Measurements from ENCODE around the gene PEX11B. TPM values are rescaled to one million over a fixed set of nuclear protein-coding genes. Genes with fewer than 3 reads are reported as not detected.
A peak's percentile ranks its signal among the peaks of the same experiment; 100 is the strongest.

Gene PEX11B
- total and polyA plus RNA-seq, 8 donors = 31.9 to 53.1 (median 43.8) TPM

DNA sequence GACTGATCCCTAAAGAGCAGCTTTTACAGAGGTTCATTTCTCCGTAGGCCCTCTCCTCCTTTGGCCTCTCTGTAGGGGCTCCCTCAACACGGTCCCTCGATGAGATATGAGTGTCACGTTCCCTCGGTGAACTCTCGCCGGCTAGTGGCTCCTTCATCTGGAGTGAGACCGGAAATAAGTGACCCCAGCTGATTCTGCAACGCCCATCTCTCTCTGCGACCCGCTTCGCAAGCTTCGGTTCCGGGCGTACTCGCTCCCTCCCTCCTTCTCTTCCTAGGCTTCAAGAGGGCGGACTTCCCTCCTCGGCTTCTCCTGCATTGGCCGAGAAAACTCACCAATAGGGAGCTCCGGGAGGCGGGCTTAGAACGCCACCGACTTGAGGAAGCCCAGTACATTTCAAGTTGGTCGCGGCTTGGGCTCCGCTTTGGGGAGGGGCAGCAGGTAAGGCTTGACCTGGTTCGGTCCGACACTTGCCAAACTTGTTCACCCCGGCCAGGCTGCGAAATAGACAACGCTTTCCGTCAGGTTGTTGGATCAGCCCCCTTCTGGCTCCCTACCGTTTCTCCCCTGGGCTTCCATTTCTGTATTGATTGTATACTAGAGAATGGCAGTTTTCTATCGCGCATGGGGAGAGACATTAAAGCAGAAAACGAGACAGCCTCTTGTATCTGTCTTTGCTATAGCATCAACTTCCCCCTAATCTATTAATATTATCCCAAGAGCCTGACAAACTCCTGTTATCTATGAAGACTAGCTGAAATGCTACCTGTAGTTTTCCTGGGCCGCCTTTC is 46.0 kb upstream of the PEX11B start, which contains the start of the genes ANKRD34A and POLR3GL:
TSS of gene ANKRD34A (minus strand) at position 248 of the 791 bp plus-strand sequence. CDS start 2,816 bp downstream, outside the sequence.
TSS of gene POLR3GL (plus strand) at position 363 of the 791 bp plus-strand sequence. CDS start 10,176 bp downstream, outside the sequence.
- intact Hi-C loops (cut with DNase I) = no loop called here
- Histone ChIP-seq H3K4me3 (peak within 1 kb of the TSS; percentile 52 to 62), H3K27me3 (peaks cover 0 to 29% of the 10 kb centered on the region in 2 donors), H3K9me3 (peaks cover 0 to 6% of the 10 kb centered on the region in 2 donors), H3K36me3 (no peaks in the 10 kb centered on the region), H3K4me1 (peaks cover 18 to 57% of the 10 kb centered on the region in 2 donors), H3K27ac (peak within 1 kb of the TSS; percentile 83 to 91)
- peak; percentile 90 to 97 (median 97) for DNase-seq
- peak; percentile 92 for ATAC-seq
- TF ChIP-seq, protein P1, sequence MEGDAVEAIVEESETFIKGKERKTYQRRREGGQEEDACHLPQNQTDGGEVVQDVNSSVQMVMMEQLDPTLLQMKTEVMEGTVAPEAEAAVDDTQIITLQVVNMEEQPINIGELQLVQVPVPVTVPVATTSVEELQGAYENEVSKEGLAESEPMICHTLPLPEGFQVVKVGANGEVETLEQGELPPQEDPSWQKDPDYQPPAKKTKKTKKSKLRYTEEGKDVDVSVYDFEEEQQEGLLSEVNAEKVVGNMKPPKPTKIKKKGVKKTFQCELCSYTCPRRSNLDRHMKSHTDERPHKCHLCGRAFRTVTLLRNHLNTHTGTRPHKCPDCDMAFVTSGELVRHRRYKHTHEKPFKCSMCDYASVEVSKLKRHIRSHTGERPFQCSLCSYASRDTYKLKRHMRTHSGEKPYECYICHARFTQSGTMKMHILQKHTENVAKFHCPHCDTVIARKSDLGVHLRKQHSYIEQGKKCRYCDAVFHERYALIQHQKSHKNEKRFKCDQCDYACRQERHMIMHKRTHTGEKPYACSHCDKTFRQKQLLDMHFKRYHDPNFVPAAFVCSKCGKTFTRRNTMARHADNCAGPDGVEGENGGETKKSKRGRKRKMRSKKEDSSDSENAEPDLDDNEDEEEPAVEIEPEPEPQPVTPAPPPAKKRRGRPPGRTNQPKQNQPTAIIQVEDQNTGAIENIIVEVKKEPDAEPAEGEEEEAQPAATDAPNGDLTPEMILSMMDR (IDR thresholded peaks at IDR 0.05) = no peak

DNA sequence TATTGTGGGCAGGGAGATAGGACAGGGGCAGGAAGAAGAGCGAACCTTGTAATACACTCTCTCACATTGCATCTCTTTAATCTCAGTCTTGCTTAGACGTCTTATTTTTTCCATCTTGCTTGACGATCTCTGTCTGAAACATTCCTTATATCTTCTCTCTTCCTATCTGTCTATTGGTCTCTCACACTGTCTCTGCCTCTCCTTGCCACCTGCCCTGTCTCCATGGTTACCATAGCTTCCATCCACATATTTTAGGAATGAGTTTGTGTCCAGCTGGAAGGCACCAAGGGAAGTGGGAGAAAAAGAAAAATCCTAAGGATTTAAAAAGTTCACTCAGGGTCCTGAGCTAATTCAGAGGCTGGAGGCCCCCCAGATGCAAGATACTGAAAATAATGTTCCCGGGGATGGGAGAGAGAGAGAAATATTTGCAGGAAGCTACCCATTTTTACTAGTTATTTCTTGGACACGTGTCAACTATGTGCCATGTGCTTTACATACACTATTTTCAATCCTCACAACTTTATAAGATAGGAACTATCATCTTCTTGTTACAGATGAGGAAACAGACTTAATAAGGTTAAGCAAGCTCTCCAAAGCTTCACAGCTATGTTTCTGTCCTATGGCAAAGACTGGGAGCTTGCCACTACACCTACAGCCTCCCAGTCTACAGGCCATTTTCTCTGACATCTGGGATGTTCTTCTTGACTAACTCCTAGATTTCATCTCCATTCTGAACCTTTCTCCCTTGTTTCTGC is 44.9 kb upstream of the PEX11B start:
- H3K4me3 ChIP-seq = peak overlapping the region; percentile 52 to 62
- peaks cover 0 to 6% of the 10 kb centered on the region in 2 donors for H3K9me3 ChIP-seq
- TF ChIP-seq, protein P1 (IDR thresholded peaks at IDR 0.05) = no peak
- H3K27me3 ChIP-seq = peaks cover 0 to 29% of the 10 kb centered on the region in 2 donors
- no peaks in the 10 kb centered on the region for H3K36me3 ChIP-seq
- intact Hi-C loops (cut with DNase I) = no loop called here
- DNase-seq = no peak
- peak overlapping the region; percentile 83 to 91 for H3K27ac ChIP-seq
- peaks cover 18 to 63% of the 10 kb centered on the region in 2 donors for H3K4me1 ChIP-seq
- no peak for ATAC-seq

- Histone ChIP-seq H3K9me3 (peaks cover 0 to 4% of the 10 kb centered on the region in 2 donors), H3K4me1 (peaks cover 22 to 68% of the 10 kb centered on the region in 2 donors), H3K4me3 (peak overlapping the region; percentile 58 to 63), H3K27me3 (peaks cover 0 to 29% of the 10 kb centered on the region in 2 donors), H3K27ac (peak overlapping the region; percentile 26 to 83), H3K36me3 (no peaks in the 10 kb centered on the region)
- TF ChIP-seq, protein P1 (IDR thresholded peaks at IDR 0.05) = no peak
- DNase-seq (peak in 2 of 4 donors; percentile 52 to 84), ATAC-seq (peak; percentile 1)
- intact Hi-C loops (cut with DNase I) = no loop called here
Observed at GRCh38 chr1:145962157-145963102, 43.9 kb upstream of the PEX11B start.

DNA sequence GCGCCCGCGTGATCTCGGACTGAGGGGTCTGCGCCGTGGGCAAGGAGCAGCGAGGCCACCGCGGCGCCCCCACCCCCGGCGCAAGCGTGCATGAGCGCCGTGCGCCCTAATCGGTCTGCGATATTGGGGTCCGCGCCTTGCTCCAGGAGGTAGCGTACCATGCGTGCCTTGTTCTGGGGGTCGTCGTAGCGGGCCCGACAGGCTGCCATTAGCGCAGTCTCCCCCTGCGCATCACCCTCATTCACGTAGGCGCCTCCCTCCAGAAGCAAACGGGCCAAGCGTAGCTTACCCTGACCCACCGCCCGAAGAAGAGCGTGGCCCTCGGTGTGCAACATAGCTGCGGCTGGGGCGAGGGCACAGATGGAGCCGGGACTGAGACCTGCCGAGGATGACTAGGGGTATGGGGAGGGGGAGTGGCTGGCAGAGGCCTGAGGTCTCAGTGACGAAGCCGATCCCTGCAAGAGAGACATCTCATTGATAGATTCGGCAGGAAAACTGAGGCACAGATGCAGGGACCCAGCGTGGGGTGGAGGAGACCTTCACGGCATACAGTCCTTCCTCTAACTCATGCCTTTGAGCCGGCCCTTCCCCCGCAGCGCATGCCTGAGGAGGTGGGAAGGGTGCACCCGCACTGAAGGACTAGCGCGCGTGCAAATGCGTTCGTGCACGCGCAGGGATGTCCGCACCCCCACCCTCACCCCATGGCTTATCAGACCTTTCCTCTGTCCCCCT is 43.1 kb upstream of the PEX11B start:
- ATAC-seq = no peak
- Histone ChIP-seq H3K36me3 (no peaks in the 10 kb centered on the region), H3K27me3 (peaks cover 0 to 29% of the 10 kb centered on the region in 2 donors), H3K27ac (peak overlapping the region in 1 of 2 donors; percentile 77), H3K4me3 (peak overlapping the region; percentile 58 to 63), H3K4me1 (peaks cover 22 to 75% of the 10 kb centered on the region in 2 donors), H3K9me3 (no peaks in the 10 kb centered on the region)
- intact Hi-C loops (cut with DNase I) = no loop called here
- TF ChIP-seq, protein P1 (IDR thresholded peaks at IDR 0.05) = no peak
- peak in 2 of 4 donors; percentile 61 to 89 for DNase-seq

All from left lung (tissue), 10 donors.